Measurements from ENCODE around the gene TNFRSF4.

GRCh38 chr1:1173793-1174415 lies 40.0 kb downstream of the TNFRSF4 start, which contains the start of gene TTLL10:
- TF ChIP-seq CTCF (IDR thresholded peaks at IDR 0.05; ENCODE audit: low read depth, low read length) (no peak), POLR2A (IDR thresholded peaks at IDR 0.05; ENCODE audit: extremely low read depth, insufficient read length) (no peak), MAX (IDR thresholded peaks at IDR 0.05; ENCODE audit: low read depth, low read length) (no peak)

Measured in NB4 (cell line).